HEK293T (cell line): ENCODE measurements around the gene GJB5.
A peak's percentile ranks its signal among the peaks of the same experiment; 100 is the strongest.

Experiments used
- CTCF ChIA-PET: fragments of 350-600 bp; formaldehyde crosslinking; extraction: SDS; loops from one replicate; lab custom pipeline; 2021; ENCODE audit warnings: antibody characterized with exemption, inconsistent platforms; lab: Yijun Ruan, JAX
- POLR2A ChIA-PET: fragments of 350-600 bp; formaldehyde crosslinking; extraction: SDS; loops from one replicate; lab custom pipeline; 2020; ENCODE audit warnings: antibody characterized with exemption, inconsistent platforms; lab: Yijun Ruan, JAX
- DNase-seq: peaks from one replicate; pipeline ENCODE4 v3.0.0; 2012; ENCODE audit warnings: mixed read lengths; ENCODE audit errors: extremely low spot score
- ARNT ChIP-seq: fragments of 450-650 bp; IDR thresholded peaks from 2 replicates; pipeline ENCODE4 v1.6.1; 2017; ENCODE audit warnings: mild to moderate bottlenecking
- BHLHE40 ChIP-seq: fragments of 450-650 bp; IDR thresholded peaks from 2 replicates; pipeline ENCODE4 v1.6.1; 2016; ENCODE audit warnings: mild to moderate bottlenecking, moderate library complexity, borderline replicate concordance
- CTBP1 ChIP-seq: fragments of 450-650 bp; IDR thresholded peaks from 2 replicates; pipeline ENCODE4 v1.6.1; 2016; ENCODE audit warnings: borderline replicate concordance
- ELF4 ChIP-seq: fragments of 450-650 bp; IDR thresholded peaks from 2 replicates; pipeline ENCODE4 v1.6.1; 2017; ENCODE audit warnings: antibody characterized with exemption
- FOXA1 ChIP-seq: fragments of 450-650 bp; IDR thresholded peaks from 2 replicates; pipeline ENCODE4 v1.6.1; 2016; ENCODE audit warnings: mild to moderate bottlenecking
- FOXK2 ChIP-seq: fragments of 450-650 bp; IDR thresholded peaks from 2 replicates; pipeline ENCODE4 v1.6.1; 2016; ENCODE audit warnings: mild to moderate bottlenecking
- FOXM1 ChIP-seq: fragments of 450-650 bp; IDR thresholded peaks from 2 replicates; pipeline ENCODE4 v1.6.1; 2017; ENCODE audit warnings: mild to moderate bottlenecking, borderline replicate concordance
- HDGF ChIP-seq: fragments of 450-650 bp; IDR thresholded peaks from 2 replicates; pipeline ENCODE4 v1.6.1; 2017; ENCODE audit warnings: antibody characterized with exemption, borderline replicate concordance
- L3MBTL2 ChIP-seq: fragments of 450-650 bp; conservative IDR thresholded peaks from 2 replicates; pipeline ENCODE4 v1.6.1; 2016; ENCODE audit warnings: mild to moderate bottlenecking
- LEF1 ChIP-seq: fragments of 450-650 bp; IDR thresholded peaks from 2 replicates; pipeline ENCODE4 v1.6.1; 2017; ENCODE audit warnings: mild to moderate bottlenecking, borderline replicate concordance
- NFRKB ChIP-seq: fragments of 450-650 bp; IDR thresholded peaks from 2 replicates; pipeline ENCODE4 v1.6.1; 2016; ENCODE audit warnings: mild to moderate bottlenecking, moderate library complexity
- PKNOX1 ChIP-seq: fragments of 450-650 bp; IDR thresholded peaks from 2 replicates; pipeline ENCODE4 v1.6.1; 2016
- SP1 ChIP-seq: fragments of 450-650 bp; IDR thresholded peaks from 2 replicates; pipeline ENCODE4 v1.6.1; 2017
- SUZ12 ChIP-seq: fragments of 450-650 bp; IDR thresholded peaks from 2 replicates; pipeline ENCODE4 v1.6.1; 2016; ENCODE audit warnings: mild to moderate bottlenecking
- TARDBP ChIP-seq: fragments of 450-650 bp; IDR thresholded peaks from 2 replicates; pipeline ENCODE4 v1.6.1; 2016
- ZNF384 ChIP-seq: fragments of 450-650 bp; IDR thresholded peaks from 2 replicates; pipeline ENCODE4 v1.6.1; 2016

The GJB5 gene

GRCh38 chr1:34785875-34786470 is 31.1 kb downstream of the GJB5 start:
- POLR2A ChIA-PET = no interaction called here
- DNase-seq = no peak
- TF ChIP-seq NFRKB (no peak), LEF1 (no peak), BHLHE40 (no peak), TARDBP (no peak), SP1 (no peak), ARNT (no peak), L3MBTL2 (no peak), PKNOX1 (no peak), ELF4 (no peak), FOXA1 (no peak), SUZ12 (no peak), ZNF384 (no peak)
- CTCF ChIA-PET = interaction anchor here (0.6 to 1.8 kb wide), 4 partner anchors 23 to 254 kb away, joined by 3 to 6 read pairs (median 3); no protein-coding TSS in a partner anchor

- ChIA-PET CTCF (interaction anchor here (0.6 to 1.8 kb wide), 4 partner anchors 23 to 254 kb away, joined by 3 to 6 read pairs (median 3); no protein-coding TSS in a partner anchor), POLR2A (no interaction called here)
Observed at GRCh38 chr1:34786521-34787325, 31.9 kb downstream of the GJB5 start.

GRCh38 chr1:34787461-34788420 is 32.9 kb downstream of the GJB5 start:
- peak; percentile 31 for DNase-seq
- no peak for TF ChIP-seq TARDBP
- TF ChIP-seq SUZ12 = no peak
- no peak for TF ChIP-seq SP1
- TF ChIP-seq HDGF = no peak
- TF ChIP-seq NFRKB = no peak
- no peak for TF ChIP-seq CTBP1
- no peak for TF ChIP-seq ARNT
- TF ChIP-seq ELF4 = no peak
- no peak for TF ChIP-seq ZNF384
- TF ChIP-seq BHLHE40 = no peak
- TF ChIP-seq LEF1 = no peak
- TF ChIP-seq PKNOX1 = no peak
- TF ChIP-seq FOXM1 = no peak
- no peak for TF ChIP-seq FOXA1
- no peak for TF ChIP-seq L3MBTL2
- no peak for TF ChIP-seq FOXK2
- ChIA-PET CTCF (interaction anchor here (1.8 kb wide), 1 partner anchor 65 kb away, joined by 6 read pairs; no protein-coding TSS in a partner anchor), POLR2A (no interaction called here)

More at GRCh38 chr1:34786521-34787325, 31.9 kb downstream of the GJB5 start:
- DNase-seq = peak; percentile 80
- TF ChIP-seq ELF4 = no peak
- TF ChIP-seq HDGF = no peak
- no peak for TF ChIP-seq ARNT
- TF ChIP-seq ZNF384 = no peak
- TF ChIP-seq SP1 = no peak
- TF ChIP-seq FOXA1 = no peak
- TF ChIP-seq PKNOX1 = no peak
- TF ChIP-seq TARDBP = no peak
- TF ChIP-seq FOXK2 = no peak
- no peak for TF ChIP-seq LEF1
- no peak for TF ChIP-seq L3MBTL2
- no peak for TF ChIP-seq SUZ12
- no peak for TF ChIP-seq FOXM1
- no peak for TF ChIP-seq BHLHE40
- TF ChIP-seq NFRKB = no peak
- no peak for TF ChIP-seq CTBP1

- POLR2A ChIA-PET = no interaction called here
- TF ChIP-seq TARDBP (no peak), FOXK2 (no peak), FOXA1 (no peak)
- no peak for DNase-seq
- CTCF ChIA-PET = interaction anchor here (0.9 kb wide), 1 partner anchor 18 kb away, joined by 3 read pairs; no protein-coding TSS in a partner anchor
Observed at GRCh38 chr1:34790985-34791384, 36.1 kb downstream of the GJB5 start.

GRCh38 chr1:34792424-34792823 is 37.6 kb downstream of the GJB5 start:
- DNase-seq = no peak
- TF ChIP-seq CTBP1 (no peak), NFRKB (no peak), FOXK2 (no peak)
- ChIA-PET POLR2A (no interaction called here), CTCF (no interaction called here)
